Vagina (tissue), 2 donors: Measurements from ENCODE around the gene ARL5A.

Experiments
- CTCF ChIP-seq, 3 experiments: fragments of 450-650 bp in 2 of 3; fragments of 200-600 bp in 1 of 3; sonication (generic) in 1 of 3; IDR thresholded peaks; one replicate each; pipeline ENCODE4 v1.5.1; 2017 to 2019; ENCODE audit warnings: antibody characterized with exemption in 3 of 3, mild to moderate bottlenecking in 2 of 3, moderate library complexity in 2 of 3
- POLR2A ChIP-seq, 2 donors: fragments of 450-650 bp; IDR thresholded peaks; one replicate each; pipeline ENCODE4 v1.6.1; 2017; ENCODE audit warnings: antibody characterized with exemption in 2 of 2, mild to moderate bottlenecking in 2 of 2, moderate library complexity in 2 of 2
- POLR2AphosphoS5 ChIP-seq, 2 donors: sonication (generic); formaldehyde crosslinking; IDR thresholded peaks; one replicate each; pipeline ENCODE4 v1.9.0; 2017; ENCODE audit warnings: antibody characterized with exemption in 2 of 2, mild to moderate bottlenecking in 2 of 2, low read depth in 1 of 2; ENCODE audit not compliant: insufficient read depth in 1 of 2

GRCh38 chr2:151776367-151776766 is 51.9 kb downstream of the ARL5A start:
- TF ChIP-seq CTCF (IDR thresholded peaks at IDR 0.05) (no peak), POLR2A (IDR thresholded peaks at IDR 0.05) (no peak), POLR2AphosphoS5 (IDR thresholded peaks at IDR 0.05; ENCODE audit: insufficient read depth in 1 of 2, low read depth in 1 of 2) (no peak)
